ENCODE data around the gene OR10G7.

OR10G7 gene

DNA sequence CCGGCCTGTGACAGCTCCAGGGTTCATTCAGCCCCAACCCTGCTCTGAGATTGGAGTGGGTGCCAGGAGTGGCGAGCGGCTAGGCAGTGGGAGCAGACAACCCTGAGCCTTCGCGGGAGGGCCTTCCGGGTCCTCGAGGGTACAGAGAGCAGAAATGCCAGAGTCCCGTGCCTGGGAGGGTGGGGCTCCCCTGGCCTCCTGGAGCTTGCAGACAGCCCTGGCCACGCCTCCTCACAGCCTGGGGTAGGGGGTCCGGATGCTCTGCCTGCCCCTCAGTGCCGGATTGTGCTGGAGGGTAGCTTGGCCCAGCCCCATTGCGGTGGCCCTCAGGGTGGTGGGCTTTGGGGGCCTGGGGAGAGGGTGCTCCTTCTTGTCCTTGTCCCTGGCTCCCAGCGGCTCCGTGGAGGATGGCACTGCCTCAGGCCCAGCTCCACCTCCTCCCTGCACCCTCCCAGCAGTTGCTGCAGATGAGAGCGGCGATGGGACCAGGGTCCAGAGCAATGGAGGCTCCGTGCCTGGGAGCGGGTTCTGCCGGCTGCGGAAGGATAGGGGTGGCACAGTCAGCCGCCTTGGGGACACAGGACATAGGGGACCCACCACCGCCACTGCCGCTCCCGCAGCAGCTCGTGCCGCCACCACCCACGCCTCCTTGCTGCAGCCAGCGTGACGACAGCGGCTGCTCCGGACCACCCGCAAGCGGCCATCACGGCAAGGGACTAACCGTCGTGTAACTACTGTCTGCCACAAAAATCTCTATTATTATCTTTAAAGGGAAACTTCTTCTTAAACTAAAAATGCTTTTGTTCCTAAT lies 34.9 kb upstream of the OR10G7 start:
- Histone ChIP-seq H3K27ac (ENCODE audit: low read length) (no peak overlapping the region), H3K9ac (ENCODE audit: low read length in 2 of 2) (no peak overlapping the region), H3K9me3 (ENCODE audit: control insufficient read depth in 2 of 2, low read length in 2 of 2) (no peaks in the 10 kb centered on the region), H3K4me3 (ENCODE audit: low read length in 2 of 2) (peak overlapping the region; percentile 54 to 69), H3K27me3 (ENCODE audit: control insufficient read depth in 1 of 2, insufficient read depth in 2 of 2, low read length in 2 of 2) (peaks cover 11 to 22% of the 10 kb centered on the region in 2 donors), H3K36me3 (ENCODE audit: control insufficient read depth in 2 of 2, insufficient read depth in 2 of 2, low read length in 2 of 2) (no peaks in the 10 kb centered on the region), H3K4me1 (ENCODE audit: control insufficient read depth, insufficient read depth, low read length) (peaks cover 6% of the 10 kb centered on the region)

DNA sequence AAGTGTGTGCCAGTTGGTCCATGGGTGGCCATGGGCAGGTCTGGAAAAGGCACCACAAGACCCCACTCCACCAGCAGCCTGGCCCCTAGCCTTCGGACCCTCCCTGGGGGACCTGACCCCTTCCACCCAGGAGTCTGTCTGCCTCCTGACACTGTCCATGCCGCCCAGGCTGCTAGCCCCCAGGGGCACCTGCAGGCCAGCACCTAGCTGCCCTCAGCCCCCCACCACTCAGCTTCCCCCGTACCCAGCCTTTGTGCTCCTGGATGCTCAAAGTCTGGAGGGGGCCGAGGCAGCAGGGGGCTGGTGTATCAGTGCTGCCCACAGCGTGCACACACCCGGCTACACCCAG lies 34.3 kb upstream of the OR10G7 start:
- peaks cover 6% of the 10 kb centered on the region for H3K4me1 ChIP-seq (ENCODE audit: control insufficient read depth, insufficient read depth, low read length)
- no peak overlapping the region for H3K27ac ChIP-seq (ENCODE audit: low read length)
- no peak overlapping the region for H3K9ac ChIP-seq (ENCODE audit: low read length in 2 of 2)
- no peaks in the 10 kb centered on the region for H3K9me3 ChIP-seq (ENCODE audit: control insufficient read depth in 2 of 2, low read length in 2 of 2)
- H3K4me3 ChIP-seq (ENCODE audit: low read length in 2 of 2): peak overlapping the region in 1 of 2 donors; percentile 69
- H3K27me3 ChIP-seq (ENCODE audit: control insufficient read depth in 1 of 2, insufficient read depth in 2 of 2, low read length in 2 of 2): peaks cover 11 to 20% of the 10 kb centered on the region in 2 donors
- H3K36me3 ChIP-seq (ENCODE audit: control insufficient read depth in 2 of 2, insufficient read depth in 2 of 2, low read length in 2 of 2): no peaks in the 10 kb centered on the region

- Histone ChIP-seq H3K36me3 (ENCODE audit: control insufficient read depth in 2 of 2, insufficient read depth in 2 of 2, low read length in 2 of 2) (no peaks in the 10 kb centered on the region), H3K9me3 (ENCODE audit: control insufficient read depth in 2 of 2, low read length in 2 of 2) (no peaks in the 10 kb centered on the region), H3K4me3 (ENCODE audit: low read length in 2 of 2) (no peak overlapping the region), H3K9ac (ENCODE audit: low read length in 2 of 2) (no peak overlapping the region), H3K27me3 (ENCODE audit: control insufficient read depth in 1 of 2, insufficient read depth in 2 of 2, low read length in 2 of 2) (peaks cover 18 to 23% of the 10 kb centered on the region in 2 donors), H3K4me1 (ENCODE audit: control insufficient read depth, insufficient read depth, low read length) (peaks cover 9% of the 10 kb centered on the region), H3K27ac (ENCODE audit: low read length) (no peak overlapping the region)
Measured at GRCh38 chr11:124074554-124074953, 33.4 kb upstream of the OR10G7 start.

DNA sequence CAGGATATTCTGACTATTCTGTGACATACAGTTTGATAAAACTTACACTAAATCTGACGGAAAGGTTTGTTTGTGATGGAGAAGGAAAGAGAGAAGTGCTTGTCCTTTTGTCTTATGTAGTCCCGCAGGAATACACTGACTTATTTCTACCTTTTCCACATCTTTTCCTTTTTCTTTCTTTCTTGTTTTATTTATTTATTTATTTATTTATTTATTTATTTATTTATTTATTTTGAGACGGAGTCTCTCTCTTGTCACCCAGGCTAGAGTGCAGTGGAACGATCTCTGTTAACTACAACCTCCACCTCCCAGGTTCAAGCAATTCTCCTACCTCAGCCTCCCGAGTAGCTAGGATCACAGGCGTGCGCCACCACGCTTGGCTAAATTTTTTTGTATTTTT lies 31.0 kb upstream of the OR10G7 start:
- H3K27me3 ChIP-seq (ENCODE audit: control insufficient read depth in 1 of 2, insufficient read depth in 2 of 2, low read length in 2 of 2): peaks cover 25 to 26% of the 10 kb centered on the region in 2 donors
- no peaks in the 10 kb centered on the region for H3K36me3 ChIP-seq (ENCODE audit: control insufficient read depth in 2 of 2, insufficient read depth in 2 of 2, low read length in 2 of 2)
- H3K9ac ChIP-seq (ENCODE audit: low read length in 2 of 2): no peak overlapping the region
- H3K4me1 ChIP-seq (ENCODE audit: control insufficient read depth, insufficient read depth, low read length): peaks cover 11% of the 10 kb centered on the region
- H3K4me3 ChIP-seq (ENCODE audit: low read length in 2 of 2): no peak overlapping the region
- no peaks in the 10 kb centered on the region for H3K9me3 ChIP-seq (ENCODE audit: control insufficient read depth in 2 of 2, low read length in 2 of 2)
- no peak overlapping the region for H3K27ac ChIP-seq (ENCODE audit: low read length)

DNA sequence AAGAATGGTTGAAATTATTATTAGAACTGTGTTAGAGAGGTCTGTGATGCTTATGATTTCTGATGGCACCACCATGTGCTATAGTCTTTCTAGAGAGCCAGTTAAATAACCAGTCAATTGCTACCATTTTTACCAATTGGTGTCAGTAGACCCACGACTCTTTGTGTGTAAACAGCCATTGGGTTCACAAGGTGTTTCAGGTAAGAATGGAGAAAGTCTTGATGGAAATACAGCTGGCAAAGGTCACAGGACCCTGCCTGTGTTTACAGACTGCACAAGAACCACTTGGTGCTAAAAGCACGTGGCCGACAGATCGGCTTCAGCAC lies 30.5 kb upstream of the OR10G7 start:
- Histone ChIP-seq H3K27ac (ENCODE audit: low read length) (no peak overlapping the region), H3K4me3 (ENCODE audit: low read length in 2 of 2) (no peak overlapping the region), H3K27me3 (ENCODE audit: control insufficient read depth in 1 of 2, insufficient read depth in 2 of 2, low read length in 2 of 2) (peaks cover 26% of the 10 kb centered on the region in 2 donors), H3K4me1 (ENCODE audit: control insufficient read depth, insufficient read depth, low read length) (peaks cover 11% of the 10 kb centered on the region), H3K36me3 (ENCODE audit: control insufficient read depth in 2 of 2, insufficient read depth in 2 of 2, low read length in 2 of 2) (no peaks in the 10 kb centered on the region), H3K9me3 (ENCODE audit: control insufficient read depth in 2 of 2, low read length in 2 of 2) (no peaks in the 10 kb centered on the region), H3K9ac (ENCODE audit: low read length in 2 of 2) (no peak overlapping the region)

GRCh38 chr11:124070915-124071622 lies 29.9 kb upstream of the OR10G7 start:
- H3K27me3 ChIP-seq (ENCODE audit: control insufficient read depth in 1 of 2, insufficient read depth in 2 of 2, low read length in 2 of 2): peaks cover 21 to 23% of the 10 kb centered on the region in 2 donors
- H3K9me3 ChIP-seq (ENCODE audit: control insufficient read depth in 2 of 2, low read length in 2 of 2): no peaks in the 10 kb centered on the region
- no peak overlapping the region for H3K9ac ChIP-seq (ENCODE audit: low read length in 2 of 2)
- H3K4me1 ChIP-seq (ENCODE audit: control insufficient read depth, insufficient read depth, low read length): peaks cover 8% of the 10 kb centered on the region
- H3K27ac ChIP-seq (ENCODE audit: low read length): no peak overlapping the region
- no peak overlapping the region for H3K4me3 ChIP-seq (ENCODE audit: low read length in 2 of 2)
- no peaks in the 10 kb centered on the region for H3K36me3 ChIP-seq (ENCODE audit: control insufficient read depth in 2 of 2, insufficient read depth in 2 of 2, low read length in 2 of 2)

GRCh38 chr11:124069429-124070401 lies 28.6 kb upstream of the OR10G7 start:
- Histone ChIP-seq H3K4me1 (ENCODE audit: control insufficient read depth, insufficient read depth, low read length) (peaks cover 6% of the 10 kb centered on the region), H3K27me3 (ENCODE audit: control insufficient read depth in 1 of 2, insufficient read depth in 2 of 2, low read length in 2 of 2) (peaks cover 17 to 18% of the 10 kb centered on the region in 2 donors), H3K9ac (ENCODE audit: low read length in 2 of 2) (no peak overlapping the region), H3K9me3 (ENCODE audit: control insufficient read depth in 2 of 2, low read length in 2 of 2) (no peaks in the 10 kb centered on the region), H3K4me3 (ENCODE audit: low read length in 2 of 2) (peak overlapping the region; percentile 35 to 50), H3K36me3 (ENCODE audit: control insufficient read depth in 2 of 2, insufficient read depth in 2 of 2, low read length in 2 of 2) (no peaks in the 10 kb centered on the region), H3K27ac (ENCODE audit: low read length) (no peak overlapping the region)

DNA sequence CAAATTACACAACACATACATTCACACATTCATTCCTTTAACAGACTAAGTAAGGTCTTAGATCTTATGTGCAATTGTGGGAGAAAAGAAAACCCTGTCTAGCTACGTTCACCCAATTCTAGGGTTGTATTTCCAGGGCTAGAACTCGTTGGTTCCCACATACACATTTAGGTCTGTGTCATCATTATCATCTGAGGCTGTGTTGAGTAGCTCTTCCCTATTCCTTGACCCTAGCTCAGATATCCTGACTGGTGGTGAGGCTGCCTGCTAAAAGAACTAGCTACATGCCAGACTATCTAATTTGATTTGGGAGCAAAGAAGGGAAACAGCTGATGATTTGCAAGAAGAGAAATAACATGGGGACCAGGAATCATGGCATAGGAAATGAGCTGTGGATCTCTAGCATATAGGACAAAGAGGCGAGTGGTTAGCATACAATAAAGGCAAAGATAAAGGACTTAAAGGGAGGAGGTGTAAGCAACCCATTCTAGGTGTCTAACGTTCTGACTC lies 27.5 kb upstream of the OR10G7 start:
- H3K4me1 ChIP-seq (ENCODE audit: control insufficient read depth, insufficient read depth, low read length): peaks cover 6% of the 10 kb centered on the region
- no peak overlapping the region for H3K9ac ChIP-seq (ENCODE audit: low read length in 2 of 2)
- no peak overlapping the region for H3K4me3 ChIP-seq (ENCODE audit: low read length in 2 of 2)
- no peak overlapping the region for H3K27ac ChIP-seq (ENCODE audit: low read length)
- no peaks in the 10 kb centered on the region for H3K9me3 ChIP-seq (ENCODE audit: control insufficient read depth in 2 of 2, low read length in 2 of 2)
- peaks cover 17 to 18% of the 10 kb centered on the region in 2 donors for H3K27me3 ChIP-seq (ENCODE audit: control insufficient read depth in 1 of 2, insufficient read depth in 2 of 2, low read length in 2 of 2)
- H3K36me3 ChIP-seq (ENCODE audit: control insufficient read depth in 2 of 2, insufficient read depth in 2 of 2, low read length in 2 of 2): no peaks in the 10 kb centered on the region

- Histone ChIP-seq H3K9me3 (ENCODE audit: control insufficient read depth in 2 of 2, low read length in 2 of 2) (no peaks in the 10 kb centered on the region), H3K9ac (ENCODE audit: low read length in 2 of 2) (no peak overlapping the region), H3K27ac (ENCODE audit: low read length) (no peak overlapping the region), H3K27me3 (ENCODE audit: control insufficient read depth in 1 of 2, insufficient read depth in 2 of 2, low read length in 2 of 2) (no peaks in the 10 kb centered on the region), H3K36me3 (ENCODE audit: control insufficient read depth in 2 of 2, insufficient read depth in 2 of 2, low read length in 2 of 2) (no peaks in the 10 kb centered on the region), H3K4me3 (ENCODE audit: low read length in 2 of 2) (no peak overlapping the region), H3K4me1 (ENCODE audit: control insufficient read depth, insufficient read depth, low read length) (no peaks in the 10 kb centered on the region)
Measured at GRCh38 chr11:124052966-124053365, 11.8 kb upstream of the OR10G7 start.

DNA sequence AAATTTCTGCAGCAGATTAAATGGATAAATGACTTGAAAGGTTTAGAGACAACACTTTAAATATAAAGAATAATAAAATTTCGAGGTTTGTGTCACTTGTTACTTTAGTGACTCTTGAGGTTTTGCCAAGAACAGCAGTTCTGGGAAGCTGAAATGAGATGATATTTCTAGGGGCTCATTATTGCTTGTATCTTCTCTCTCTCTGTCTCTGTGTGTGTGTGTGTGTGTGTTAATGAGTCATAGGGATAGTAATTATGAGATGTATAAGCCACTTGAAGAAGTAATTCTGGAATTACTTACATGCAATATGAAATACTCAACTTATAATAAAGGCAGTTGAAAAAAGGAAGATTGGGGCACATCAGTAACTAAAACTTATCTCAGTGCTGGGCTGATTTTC lies 9.6 kb upstream of the OR10G7 start:
- no peak overlapping the region for H3K9ac ChIP-seq (ENCODE audit: low read length in 2 of 2)
- no peaks in the 10 kb centered on the region for H3K4me1 ChIP-seq (ENCODE audit: control insufficient read depth, insufficient read depth, low read length)
- no peak overlapping the region for H3K27ac ChIP-seq (ENCODE audit: low read length)
- no peaks in the 10 kb centered on the region for H3K9me3 ChIP-seq (ENCODE audit: control insufficient read depth in 2 of 2, low read length in 2 of 2)
- no peak overlapping the region for H3K4me3 ChIP-seq (ENCODE audit: low read length in 2 of 2)
- H3K27me3 ChIP-seq (ENCODE audit: control insufficient read depth in 1 of 2, insufficient read depth in 2 of 2, low read length in 2 of 2): no peaks in the 10 kb centered on the region
- no peaks in the 10 kb centered on the region for H3K36me3 ChIP-seq (ENCODE audit: control insufficient read depth in 2 of 2, insufficient read depth in 2 of 2, low read length in 2 of 2)

All from stomach smooth muscle (tissue), 2 donors.